Measurements from ENCODE around the gene GPR31.

Gene GPR31

GRCh38 chr6:167125855-167126349 lies 31.9 kb downstream of the GPR31 start:
- no peak for TF ChIP-seq CTCF (IDR thresholded peaks at IDR 0.05; ENCODE audit: low read depth, low read length)
- no peak for DNase-seq (ENCODE audit: extremely low read depth, low read depth)

- no peak for TF ChIP-seq CTCF (IDR thresholded peaks at IDR 0.05; ENCODE audit: low read depth, low read length)
- DNase-seq (ENCODE audit: extremely low read depth, low read depth), result no peak
These were observed 32.4 kb downstream of the GPR31 start for GRCh38 chr6:167125410-167125809.

- DNase-seq (ENCODE audit: extremely low read depth, low read depth), result no peak
- no peak for TF ChIP-seq CTCF (IDR thresholded peaks at IDR 0.05; ENCODE audit: low read depth, low read length)
These were observed 33.0 kb downstream of the GPR31 start for GRCh38 chr6:167124753-167125152.

- TF ChIP-seq CTCF (IDR thresholded peaks at IDR 0.05; ENCODE audit: low read depth, low read length), result no peak
- DNase-seq (ENCODE audit: extremely low read depth, low read depth), result no peak
These were observed 34.7 kb downstream of the GPR31 start, which contains the start of gene CCR6 for GRCh38 chr6:167122827-167123657. Gene CCR6, plus strand, starts transcription at chr6:167123096. Its CDS starts 13,039 bp downstream, at chr6:167136135.

GRCh38 chr6:167122041-167122826 lies 35.5 kb downstream of the GPR31 start:
- no peak for TF ChIP-seq CTCF (IDR thresholded peaks at IDR 0.05; ENCODE audit: low read depth, low read length)
- no peak for DNase-seq (ENCODE audit: extremely low read depth, low read depth)

GRCh38 chr6:167121335-167121841 lies 36.4 kb downstream of the GPR31 start:
- DNase-seq (ENCODE audit: extremely low read depth, low read depth), result no peak

More at GRCh38 chr6:167121335-167121841, 36.4 kb downstream of the GPR31 start:
- TF ChIP-seq CTCF (IDR thresholded peaks at IDR 0.05; ENCODE audit: low read depth, low read length), result no peak
